Measurements from ENCODE around the gene GARIN5A. TPM values are rescaled to one million over a fixed set of nuclear protein-coding genes. Genes with fewer than 3 reads are reported as not detected.

GARIN5A gene
- total RNA-seq, 1 experiment from 2014 or later, result 2.0 TPM

DNA sequence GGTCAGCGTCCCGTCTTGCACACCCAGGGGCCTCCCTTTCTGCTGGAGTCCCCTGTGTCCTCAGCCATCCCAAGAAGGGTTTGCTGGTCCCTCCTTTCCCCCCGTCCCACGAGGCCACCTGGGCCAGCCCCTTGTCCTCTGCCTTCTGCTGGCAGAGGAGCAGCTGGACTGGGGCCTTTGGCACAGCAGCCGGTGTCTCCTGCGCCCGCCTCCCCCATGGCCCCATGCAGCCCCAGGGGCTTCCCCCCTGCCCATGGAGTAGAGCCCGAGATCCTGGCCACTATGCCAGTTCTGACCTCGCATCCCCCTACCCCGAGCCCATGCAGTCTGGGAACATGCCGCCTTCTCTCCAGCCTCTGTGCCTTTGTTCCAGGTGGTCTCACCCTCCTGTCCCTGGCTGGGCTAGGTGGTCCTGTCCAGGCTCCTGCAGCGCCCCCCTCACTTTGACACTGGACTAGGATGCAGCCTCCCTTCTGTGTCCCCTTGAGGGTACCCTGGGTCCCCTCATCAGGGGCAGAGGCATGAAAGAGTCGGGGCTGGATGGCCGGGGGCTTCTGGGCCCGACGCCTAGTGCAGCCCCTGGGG, 5.7 kb upstream of the GARIN5A start:
- BruUV-seq (replicated peaks), result no TSS peak
- H3K27me3 ChIP-seq (ENCODE audit: control insufficient read depth, insufficient read depth, low read length), result no peaks in the 10 kb centered on the region
- in situ Hi-C loops (cut with HindIII; ENCODE audit: low pct_unique_long_range_greater_than_20kb, low sequenced_read_pairs) (no loop called here), intact Hi-C loops (cut with micrococcal nuclease; ENCODE audit: unreplicated experiment) (no loop called here)
- ChIA-PET POLR2A (no interaction called here), CTCF (no interaction called here)
- no peak for ATAC-seq
- no peak overlapping the region for H3K4me3 ChIP-seq (ENCODE audit: low read depth in 2 of 2, low read length in 2 of 2)
- no peak for TF ChIP-seq POLR2AphosphoS5 (IDR thresholded peaks at IDR 0.05; ENCODE audit: low read depth, low read length)
- TF ChIP-seq, protein P1, sequence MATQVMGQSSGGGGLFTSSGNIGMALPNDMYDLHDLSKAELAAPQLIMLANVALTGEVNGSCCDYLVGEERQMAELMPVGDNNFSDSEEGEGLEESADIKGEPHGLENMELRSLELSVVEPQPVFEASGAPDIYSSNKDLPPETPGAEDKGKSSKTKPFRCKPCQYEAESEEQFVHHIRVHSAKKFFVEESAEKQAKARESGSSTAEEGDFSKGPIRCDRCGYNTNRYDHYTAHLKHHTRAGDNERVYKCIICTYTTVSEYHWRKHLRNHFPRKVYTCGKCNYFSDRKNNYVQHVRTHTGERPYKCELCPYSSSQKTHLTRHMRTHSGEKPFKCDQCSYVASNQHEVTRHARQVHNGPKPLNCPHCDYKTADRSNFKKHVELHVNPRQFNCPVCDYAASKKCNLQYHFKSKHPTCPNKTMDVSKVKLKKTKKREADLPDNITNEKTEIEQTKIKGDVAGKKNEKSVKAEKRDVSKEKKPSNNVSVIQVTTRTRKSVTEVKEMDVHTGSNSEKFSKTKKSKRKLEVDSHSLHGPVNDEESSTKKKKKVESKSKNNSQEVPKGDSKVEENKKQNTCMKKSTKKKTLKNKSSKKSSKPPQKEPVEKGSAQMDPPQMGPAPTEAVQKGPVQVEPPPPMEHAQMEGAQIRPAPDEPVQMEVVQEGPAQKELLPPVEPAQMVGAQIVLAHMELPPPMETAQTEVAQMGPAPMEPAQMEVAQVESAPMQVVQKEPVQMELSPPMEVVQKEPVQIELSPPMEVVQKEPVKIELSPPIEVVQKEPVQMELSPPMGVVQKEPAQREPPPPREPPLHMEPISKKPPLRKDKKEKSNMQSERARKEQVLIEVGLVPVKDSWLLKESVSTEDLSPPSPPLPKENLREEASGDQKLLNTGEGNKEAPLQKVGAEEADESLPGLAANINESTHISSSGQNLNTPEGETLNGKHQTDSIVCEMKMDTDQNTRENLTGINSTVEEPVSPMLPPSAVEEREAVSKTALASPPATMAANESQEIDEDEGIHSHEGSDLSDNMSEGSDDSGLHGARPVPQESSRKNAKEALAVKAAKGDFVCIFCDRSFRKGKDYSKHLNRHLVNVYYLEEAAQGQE (IDR thresholded peaks at IDR 0.05; ENCODE audit: insufficient read depth in 1 of 2, low read depth in 2 of 2, low read length in 1 of 2), result no peak
- TF ChIP-seq, protein P2, sequence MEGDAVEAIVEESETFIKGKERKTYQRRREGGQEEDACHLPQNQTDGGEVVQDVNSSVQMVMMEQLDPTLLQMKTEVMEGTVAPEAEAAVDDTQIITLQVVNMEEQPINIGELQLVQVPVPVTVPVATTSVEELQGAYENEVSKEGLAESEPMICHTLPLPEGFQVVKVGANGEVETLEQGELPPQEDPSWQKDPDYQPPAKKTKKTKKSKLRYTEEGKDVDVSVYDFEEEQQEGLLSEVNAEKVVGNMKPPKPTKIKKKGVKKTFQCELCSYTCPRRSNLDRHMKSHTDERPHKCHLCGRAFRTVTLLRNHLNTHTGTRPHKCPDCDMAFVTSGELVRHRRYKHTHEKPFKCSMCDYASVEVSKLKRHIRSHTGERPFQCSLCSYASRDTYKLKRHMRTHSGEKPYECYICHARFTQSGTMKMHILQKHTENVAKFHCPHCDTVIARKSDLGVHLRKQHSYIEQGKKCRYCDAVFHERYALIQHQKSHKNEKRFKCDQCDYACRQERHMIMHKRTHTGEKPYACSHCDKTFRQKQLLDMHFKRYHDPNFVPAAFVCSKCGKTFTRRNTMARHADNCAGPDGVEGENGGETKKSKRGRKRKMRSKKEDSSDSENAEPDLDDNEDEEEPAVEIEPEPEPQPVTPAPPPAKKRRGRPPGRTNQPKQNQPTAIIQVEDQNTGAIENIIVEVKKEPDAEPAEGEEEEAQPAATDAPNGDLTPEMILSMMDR (IDR thresholded peaks at IDR 0.05), result no peak
- no peak for TF ChIP-seq TCF7L2 (IDR thresholded peaks at IDR 0.05; ENCODE audit: low read depth, low read length)
- TF ChIP-seq SIN3A (IDR thresholded peaks at IDR 0.05; ENCODE audit: borderline replicate concordance, insufficient read depth, low read depth, low read length), result no peak
- no peaks in the 10 kb centered on the region for H3K4me1 ChIP-seq (ENCODE audit: control insufficient read depth, insufficient read depth, low read length)
- H3K9me3 ChIP-seq (ENCODE audit: control insufficient read depth, insufficient read depth, low read depth, low read length), result no peaks in the 10 kb centered on the region; the same call in 1 of the 2 replicates
- H3K27ac ChIP-seq (ENCODE audit: low read length), result no peak overlapping the region
- H3K36me3 ChIP-seq (ENCODE audit: control insufficient read depth, insufficient read depth, low read length), result no peaks in the 10 kb centered on the region
- no peak for DNase-seq (ENCODE audit: low read depth, low spot score)

DNA sequence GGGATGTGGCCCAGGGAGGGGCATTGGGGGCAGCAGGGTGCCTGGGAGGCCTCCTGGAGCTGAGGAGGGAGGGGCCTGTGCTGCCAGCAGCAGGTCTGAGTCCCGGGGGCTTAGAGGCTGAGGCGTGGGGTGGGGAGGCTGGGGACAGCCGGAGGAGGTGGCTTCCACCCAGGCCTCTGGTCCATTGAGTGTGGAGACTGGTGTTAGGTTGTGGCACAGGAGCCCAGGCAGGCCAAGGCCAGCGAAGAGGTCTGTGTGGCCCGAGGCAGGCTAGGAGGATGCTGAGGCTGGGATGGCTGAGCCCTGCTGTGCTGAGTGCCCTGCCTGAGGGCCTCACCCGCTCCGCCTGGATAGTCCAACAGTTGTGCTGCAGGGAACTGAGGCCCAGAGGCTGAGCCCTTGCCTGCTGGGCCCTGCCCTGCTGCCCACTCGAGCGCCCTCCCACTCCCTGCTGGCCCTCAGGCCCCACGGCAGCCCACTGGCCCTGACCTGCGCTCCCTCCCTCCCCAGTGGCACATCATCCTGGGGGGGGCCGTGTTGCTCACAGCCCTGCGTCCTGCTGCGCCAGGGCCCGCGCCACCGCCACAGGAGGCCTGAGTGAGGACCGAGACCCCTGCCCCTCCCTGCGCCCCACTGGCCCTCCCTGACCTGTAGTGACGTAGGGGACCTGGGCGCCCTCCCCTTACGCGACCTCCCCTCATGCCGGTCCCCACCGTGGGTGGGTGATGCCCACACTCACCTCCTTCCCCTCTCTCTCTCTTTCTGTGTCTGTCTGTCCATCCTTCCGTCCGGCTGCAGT, 4.9 kb upstream of the GARIN5A start:
- no peak for ATAC-seq
- no peaks in the 10 kb centered on the region for H3K27me3 ChIP-seq (ENCODE audit: control insufficient read depth, insufficient read depth, low read length)
- H3K9me3 ChIP-seq (ENCODE audit: control insufficient read depth, insufficient read depth, low read depth, low read length), result no peaks in the 10 kb centered on the region; the same call in 1 of the 2 replicates
- H3K27ac ChIP-seq (ENCODE audit: low read length), result no peak overlapping the region
- no peaks in the 10 kb centered on the region for H3K36me3 ChIP-seq (ENCODE audit: control insufficient read depth, insufficient read depth, low read length)
- H3K4me1 ChIP-seq (ENCODE audit: control insufficient read depth, insufficient read depth, low read length), result no peaks in the 10 kb centered on the region
- ChIA-PET POLR2A (no interaction called here), CTCF (no interaction called here)
- in situ Hi-C loops (cut with HindIII; ENCODE audit: low pct_unique_long_range_greater_than_20kb, low sequenced_read_pairs) (no loop called here), intact Hi-C loops (cut with micrococcal nuclease; ENCODE audit: unreplicated experiment) (no loop called here)
- no peak overlapping the region for H3K4me3 ChIP-seq (ENCODE audit: low read depth in 2 of 2, low read length in 2 of 2)
- TF ChIP-seq, protein P1 (IDR thresholded peaks at IDR 0.05; ENCODE audit: insufficient read depth in 1 of 2, low read depth in 2 of 2, low read length in 1 of 2), result no peak
- TF ChIP-seq POLR2AphosphoS5 (IDR thresholded peaks at IDR 0.05; ENCODE audit: low read depth, low read length) (no peak), TCF7L2 (IDR thresholded peaks at IDR 0.05; ENCODE audit: low read depth, low read length) (no peak), SIN3A (IDR thresholded peaks at IDR 0.05; ENCODE audit: borderline replicate concordance, insufficient read depth, low read depth, low read length) (no peak)
- TF ChIP-seq, protein P2 (IDR thresholded peaks at IDR 0.05), result no peak
- no peak for DNase-seq (ENCODE audit: low read depth, low spot score)
- no TSS peak for BruUV-seq (replicated peaks)

Data from Panc1 (cell line).